K562 (cell line): ENCODE data around the gene HDAC7. TPM values are rescaled to one million over a fixed set of nuclear protein-coding genes. Genes with fewer than 3 reads are reported as not detected.

Experiments used
- ARID4B ChIP-seq: sonication (generic); formaldehyde crosslinking; IDR thresholded peaks from 2 replicates; pipeline ENCODE4 v1.8.0; 2022; ENCODE audit warnings: mild to moderate bottlenecking, missing genetic modification reagents
- ATF3 ChIP-seq, 2 experiments: fragments of 450-650 bp in 1 of 2; sonication (generic) in 1 of 2; formaldehyde crosslinking in 1 of 2; IDR thresholded peaks in 1 of 2; conservative IDR thresholded peaks in 1 of 2; 2 replicates each; pipeline versions ENCODE4 v1.6.1 to v1.8.1; 2016 to 2023; ENCODE audit warnings: mild to moderate bottlenecking in 2 of 2, moderate library complexity in 2 of 2, inconsistent platforms in 1 of 2, missing genetic modification reagents in 1 of 2
- CBFA2T2 ChIP-seq: fragments of 450-650 bp; conservative IDR thresholded peaks from 2 replicates; pipeline ENCODE4 v1.6.1; 2017; ENCODE audit warnings: mild to moderate bottlenecking
- CREM ChIP-seq: IDR thresholded peaks from 2 replicates; pipeline ENCODE4 v1.6.1; 2014; ENCODE audit warnings: antibody characterized with exemption, low read depth
- MAFG ChIP-seq: fragments of 450-650 bp; conservative IDR thresholded peaks from 2 replicates; pipeline ENCODE4 v1.6.1; 2016; ENCODE audit warnings: missing genetic modification characterization, missing compliant biosample characterization
- MNT ChIP-seq, 2 experiments: fragments of 450-650 bp; conservative IDR thresholded peaks; 2 replicates each; pipeline ENCODE4 v1.6.1; 2017; ENCODE audit warnings: mild to moderate bottlenecking in 2 of 2, moderate library complexity in 2 of 2
- NEUROD1 ChIP-seq: fragments of 150-350 bp; IDR thresholded peaks from 2 replicates; pipeline ENCODE4 v1.6.1; 2014; ENCODE audit warnings: borderline replicate concordance, low read length, low read depth; ENCODE audit not compliant: partially characterized antibody
- NR2C1 ChIP-seq, 2 experiments: fragments of 450-650 bp; IDR thresholded peaks; 2 replicates each; pipeline ENCODE4 v1.6.1; 2017; ENCODE audit warnings: mild to moderate bottlenecking in 2 of 2, antibody characterized with exemption in 1 of 2, inconsistent platforms in 1 of 2, missing compliant biosample characterization in 1 of 2, missing genetic modification characterization in 1 of 2
- PBX2 ChIP-seq, 2 experiments: IDR thresholded peaks in 1 of 2; conservative IDR thresholded peaks in 1 of 2; 2 replicates each; pipeline ENCODE4 v1.6.1; 2016; ENCODE audit warnings: low read depth in 2 of 2, mild to moderate bottlenecking in 1 of 2, missing compliant biosample characterization in 1 of 2, missing genetic modification characterization in 1 of 2, moderate library complexity in 1 of 2
- SMC3 ChIP-seq: conservative IDR thresholded peaks from 2 replicates; pipeline ENCODE4 v1.6.1; 2011; ENCODE audit warnings: low read depth, low read length, improper control_type of control experiment; ENCODE audit not compliant: insufficient read depth
- ZBTB43 ChIP-seq: sonication (generic); formaldehyde crosslinking; IDR thresholded peaks from 2 replicates; pipeline ENCODE4 v1.8.0; 2023; ENCODE audit warnings: mild to moderate bottlenecking, missing genetic modification reagents
- ZNF263 ChIP-seq: sonication (generic); formaldehyde crosslinking; IDR thresholded peaks from 2 replicates; pipeline ENCODE4 v1.8.0; 2022; ENCODE audit warnings: mild to moderate bottlenecking, missing genetic modification reagents, borderline replicate concordance
- polyA plus RNA-seq, 8 experiments: library from polyadenylated mRNA; depleted of rRNA in 4 of 8; stranded (reverse) in 5 of 8; unstranded in 3 of 8; fragments of >200 nt; fragmentation: Nextera tagmentation in 2 of 8; fragmentation: Illumina TruSeq in 1 of 8; extraction: Ambion mirVana in 2 of 8; extraction: Trizol in 1 of 8; gene quantifications; 2 replicates each; pipeline versions ENCODE4 v1.2.1 to v1.2.3, GENCODE V29; 2011 to 2014; ENCODE audit warnings: inconsistent platforms in 1 of 8, missing spikeins in 1 of 8
- total RNA-seq, 7 experiments: library from RNA; depleted of rRNA in 6 of 7; stranded (reverse); fragments of >200 nt in 6 of 7; fragmentation: Illumina TruSeq in 2 of 7; extraction: Trizol in 2 of 7; gene quantifications; 2 replicates each; pipeline versions ENCODE4 v1.2.1 to v1.2.3, GENCODE V29; 2011 to 2021; ENCODE audit warnings: low replicate concordance in 1 of 7

Gene HDAC7
- total and polyA plus RNA-seq, 9 of the 15 experiments (the other 6 are each of a cell fraction or from before 2014, with no cell fraction given), result 2.5 to 129 (median 31.1) TPM

- TF ChIP-seq MNT (conservative IDR thresholded peaks at IDR 0.05) (peak; percentile 67 to 84; a peak in 3 of 4 replicates), ATF3 (IDR thresholded peaks at IDR 0.05) (peak; percentile 63), ATF3 (CRISPR knock-in tag; conservative IDR thresholded peaks at IDR 0.05) (no peak), CBFA2T2 (peak; percentile 28; the same call in 1 of the 2 replicates), ARID4B (CRISPR knock-in tag) (0 out of 2 replicates have a peak, but pooled peaks have one; percentile 17), SMC3 (no peak), NEUROD1 (peak; percentile 50), NR2C1 (IDR thresholded peaks at IDR 0.05) (no peak), NR2C1 (tag; IDR thresholded peaks at IDR 0.05) (peak; percentile 52; the same call in 1 of the 2 replicates), PBX2 (CRISPR knock-in tag; IDR thresholded peaks at IDR 0.05; ENCODE audit: low read depth) (no peak), PBX2 (tag; conservative IDR thresholded peaks at IDR 0.05; ENCODE audit: low read depth) (0 out of 2 replicates have a peak, but pooled peaks have one; percentile 19), ZBTB43 (CRISPR knock-in tag) (no peak), MAFG (tag) (peak; percentile 100), ZNF263 (CRISPR knock-in tag) (peak; percentile 49; the same call in 1 of the 2 replicates), CREM (peak; percentile 19; the same call in 1 of the 2 replicates)
Measured at GRCh38 chr12:47775100-47775911, 44.4 kb downstream of the HDAC7 start (continued).
